PC-3 (cell line): ENCODE results near the gene RTN4RL2.

Source experiments
- EZH2 ChIP-seq: fragments of 300-600 bp; sonication (generic); IDR thresholded peaks from one replicate; pipeline ENCODE4 v1.6.1; 2017; ENCODE audit warnings: antibody characterized with exemption, mild to moderate bottlenecking, low read length; ENCODE audit not compliant: unreplicated experiment
- TF ChIP-seq, protein P1 (sequence below): fragments of 300-600 bp; sonication (generic); conservative IDR thresholded peaks from 2 replicates; pipeline ENCODE4 v1.5.1; 2017; ENCODE audit warnings: antibody characterized with exemption, low read depth, mild to moderate bottlenecking, low read length

DNA sequence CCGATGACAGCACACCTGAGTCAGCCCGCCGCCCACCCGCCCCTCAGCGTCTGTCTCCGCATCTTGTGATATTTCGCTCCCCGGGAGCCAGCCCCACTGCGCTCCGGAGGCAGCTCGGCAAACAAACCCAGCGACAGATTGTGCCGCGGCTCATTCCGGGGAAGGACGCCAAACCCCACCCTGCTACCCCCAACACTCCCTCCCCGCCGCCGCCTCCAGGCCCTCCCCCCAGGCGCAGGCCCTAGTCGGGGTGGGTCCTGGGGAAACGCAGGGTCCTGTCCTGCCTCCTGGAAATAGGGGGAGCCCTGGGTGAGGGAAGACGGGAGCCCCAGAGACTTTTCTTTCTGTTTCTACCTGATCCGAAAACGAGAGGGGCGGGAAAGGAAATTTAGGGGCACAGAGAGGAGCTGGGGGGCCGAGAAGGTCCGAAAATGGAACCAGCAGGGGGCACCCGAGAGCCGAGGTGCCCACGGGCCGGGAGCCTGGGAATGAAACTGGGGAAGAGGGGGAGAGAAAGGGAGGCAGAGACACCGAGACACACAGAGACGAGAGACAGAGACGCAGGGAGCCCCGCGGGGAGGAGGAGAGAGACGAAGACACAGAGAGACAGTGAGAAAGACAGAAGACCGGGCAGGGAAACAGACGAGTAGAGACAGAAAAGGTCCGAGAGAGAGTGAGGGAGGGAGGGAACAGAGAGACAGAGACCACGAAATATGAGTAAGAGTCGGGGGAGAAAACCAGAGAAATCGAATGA, 1.7 kb upstream of the RTN4RL2 start:
- TF ChIP-seq, protein P1, sequence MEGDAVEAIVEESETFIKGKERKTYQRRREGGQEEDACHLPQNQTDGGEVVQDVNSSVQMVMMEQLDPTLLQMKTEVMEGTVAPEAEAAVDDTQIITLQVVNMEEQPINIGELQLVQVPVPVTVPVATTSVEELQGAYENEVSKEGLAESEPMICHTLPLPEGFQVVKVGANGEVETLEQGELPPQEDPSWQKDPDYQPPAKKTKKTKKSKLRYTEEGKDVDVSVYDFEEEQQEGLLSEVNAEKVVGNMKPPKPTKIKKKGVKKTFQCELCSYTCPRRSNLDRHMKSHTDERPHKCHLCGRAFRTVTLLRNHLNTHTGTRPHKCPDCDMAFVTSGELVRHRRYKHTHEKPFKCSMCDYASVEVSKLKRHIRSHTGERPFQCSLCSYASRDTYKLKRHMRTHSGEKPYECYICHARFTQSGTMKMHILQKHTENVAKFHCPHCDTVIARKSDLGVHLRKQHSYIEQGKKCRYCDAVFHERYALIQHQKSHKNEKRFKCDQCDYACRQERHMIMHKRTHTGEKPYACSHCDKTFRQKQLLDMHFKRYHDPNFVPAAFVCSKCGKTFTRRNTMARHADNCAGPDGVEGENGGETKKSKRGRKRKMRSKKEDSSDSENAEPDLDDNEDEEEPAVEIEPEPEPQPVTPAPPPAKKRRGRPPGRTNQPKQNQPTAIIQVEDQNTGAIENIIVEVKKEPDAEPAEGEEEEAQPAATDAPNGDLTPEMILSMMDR = peak; percentile 98
- no peak for TF ChIP-seq EZH2
